Hematopoietic multipotent progenitor cell treated with erythropoietin and hydrocortisone succinate and interleukin-3 and kit ligand, for 17 days (in vitro differentiated cells): Measurements from ENCODE around the gene PEX5.
A peak's percentile ranks its signal among the peaks of the same experiment; 100 is the strongest.
"Not testable (repeated sequence)": the region's sequence is repeated elsewhere in the genome, so short reads cannot be mapped to it uniquely, and the experiment has no call there.

Experiments
- DNase-seq: peaks from one replicate; pipeline ENCODE4 v3.0.0-alpha.2; 2015; ENCODE audit warnings: low spot score

The PEX5 gene

DNA sequence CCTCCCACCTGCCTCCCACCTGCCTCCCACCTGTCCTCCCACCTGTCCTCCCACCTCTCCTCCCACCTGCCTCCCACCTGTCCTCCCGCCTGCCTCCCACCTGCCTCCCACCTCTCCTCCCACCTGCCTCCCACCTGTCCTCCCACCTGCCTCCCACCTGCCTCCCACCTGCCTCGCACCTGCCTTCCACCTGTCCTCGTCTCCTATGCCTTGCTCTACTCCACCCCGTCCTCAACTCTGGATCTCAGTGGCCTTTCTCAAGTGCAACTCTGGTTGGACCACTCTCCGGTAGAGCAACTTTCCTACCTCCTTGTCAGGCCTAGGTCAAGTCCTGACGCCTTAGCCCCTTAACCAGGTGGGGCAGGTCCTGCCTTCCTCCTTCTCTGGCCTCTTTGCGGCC, 29.3 kb upstream of the PEX5 start:
- DNase-seq = no peak

DNA sequence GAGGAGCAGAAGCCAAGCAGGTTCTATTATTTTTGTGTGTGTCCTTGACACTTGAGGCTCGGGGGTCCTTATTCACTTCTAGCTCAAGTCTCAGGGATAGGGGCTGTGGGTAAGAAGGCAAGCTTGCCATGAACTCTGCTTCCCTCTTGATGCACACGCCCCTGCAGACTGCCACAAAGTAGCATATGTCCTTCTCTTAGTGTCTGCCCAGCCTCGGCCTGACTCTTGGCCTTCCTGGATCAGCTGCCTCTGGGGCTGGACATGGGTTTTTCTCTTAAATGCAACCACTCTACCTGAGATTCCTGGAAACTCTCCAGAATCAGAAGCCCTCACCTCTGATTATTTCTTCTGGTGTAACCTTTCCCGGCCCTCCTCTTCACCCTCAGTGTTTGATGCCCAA, 28.2 kb upstream of the PEX5 start:
- no peak for DNase-seq

DNA sequence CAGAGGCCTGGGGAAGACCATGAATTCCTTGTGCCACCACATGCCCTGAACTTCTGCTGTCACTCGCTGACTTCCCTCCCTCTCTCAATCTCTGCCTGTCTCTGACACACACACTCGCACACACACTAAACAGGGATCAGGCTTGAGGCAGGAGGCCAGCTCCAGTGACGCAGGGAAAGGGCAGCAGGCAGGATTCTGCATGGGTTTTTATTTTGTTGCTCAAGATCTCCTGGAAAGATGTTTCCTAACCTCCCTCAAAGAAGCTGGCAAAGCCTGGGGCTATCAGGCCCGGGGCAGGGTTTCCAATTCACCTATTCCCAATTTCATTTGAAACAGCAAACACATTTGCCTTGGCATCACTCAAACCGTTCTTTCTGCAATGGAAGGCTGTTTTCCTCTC, 27.7 kb upstream of the PEX5 start:
- no peak for DNase-seq

DNA sequence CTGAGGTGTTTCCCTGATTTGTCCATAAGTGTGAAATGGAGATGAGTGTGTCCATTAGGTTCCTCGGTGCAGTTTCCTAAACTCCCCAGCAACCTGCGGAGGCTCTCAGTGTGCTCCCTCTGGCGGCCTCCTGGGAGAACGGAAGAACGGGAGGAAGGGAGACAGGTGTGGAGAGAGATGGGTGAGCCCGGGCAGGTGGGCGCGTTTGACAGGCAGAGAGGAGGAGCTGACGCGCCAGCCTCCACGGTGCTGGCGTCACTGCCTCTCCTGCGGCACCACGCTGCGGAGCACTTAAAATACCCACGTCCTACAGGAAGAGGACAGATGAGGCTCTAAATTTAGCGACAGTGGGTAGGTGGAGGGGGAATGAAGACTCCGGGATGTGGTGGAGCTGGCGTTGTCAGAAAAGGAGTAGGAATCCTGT, 26.8 kb upstream of the PEX5 start:
- no peak for DNase-seq

DNA sequence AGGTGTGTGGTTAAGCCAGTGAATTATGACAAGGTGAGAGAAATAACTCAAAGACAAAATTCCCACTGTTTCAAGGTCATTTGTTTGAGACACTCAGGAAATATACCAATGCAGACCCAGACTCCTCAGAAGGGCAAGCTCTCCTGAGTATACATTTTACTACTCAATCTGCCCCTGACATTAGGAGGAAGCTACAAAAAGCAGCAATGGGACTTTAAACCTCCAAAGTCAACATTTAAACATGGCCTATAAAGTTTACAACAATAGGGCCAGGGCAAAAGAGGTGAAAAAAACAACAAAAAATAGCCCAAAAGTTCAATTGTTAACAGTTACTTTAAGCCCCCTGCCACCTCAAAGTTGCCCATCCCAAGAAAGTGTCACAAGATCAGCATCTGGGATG, 19.5 kb upstream of the PEX5 start:
- DNase-seq = no peak

DNA sequence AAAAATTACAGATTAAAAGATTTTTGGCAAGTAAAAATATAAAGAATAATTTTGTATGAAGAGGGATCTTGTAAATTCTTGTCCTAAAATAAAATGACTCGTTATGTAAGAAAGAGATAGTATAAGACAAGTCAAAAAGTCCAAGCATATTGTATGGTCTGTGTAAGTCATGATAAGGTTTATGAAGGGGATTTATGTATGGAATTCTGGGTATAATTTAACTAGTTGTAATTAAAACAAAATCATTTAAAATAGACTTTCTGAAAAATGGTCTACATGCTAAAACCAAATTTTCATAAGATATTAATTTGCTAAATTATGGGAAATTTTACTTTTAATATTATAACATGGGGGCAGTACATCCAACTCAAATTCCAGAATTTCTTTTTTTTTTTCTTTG, 17.6 kb upstream of the PEX5 start:
- no peak for DNase-seq

DNA sequence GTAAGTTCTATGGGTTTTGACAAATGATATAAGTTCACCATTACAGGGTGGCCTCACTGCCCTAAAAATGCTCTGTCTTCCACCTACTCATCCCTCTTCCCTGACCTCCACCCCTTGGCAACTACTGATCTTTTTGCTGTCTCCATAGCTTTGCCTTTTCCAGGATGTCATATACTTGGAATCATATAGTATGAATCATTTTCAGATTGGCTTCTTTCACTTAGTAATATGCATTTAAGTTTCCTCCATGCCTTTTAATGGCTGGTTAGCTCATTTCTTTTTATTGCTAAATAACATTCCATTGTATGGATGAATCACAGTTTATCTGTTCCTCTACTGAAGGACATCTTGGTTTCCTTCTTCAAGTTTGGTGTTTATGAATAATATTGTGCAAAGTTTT, 14.0 kb upstream of the PEX5 start:
- DNase-seq = no peak

DNA sequence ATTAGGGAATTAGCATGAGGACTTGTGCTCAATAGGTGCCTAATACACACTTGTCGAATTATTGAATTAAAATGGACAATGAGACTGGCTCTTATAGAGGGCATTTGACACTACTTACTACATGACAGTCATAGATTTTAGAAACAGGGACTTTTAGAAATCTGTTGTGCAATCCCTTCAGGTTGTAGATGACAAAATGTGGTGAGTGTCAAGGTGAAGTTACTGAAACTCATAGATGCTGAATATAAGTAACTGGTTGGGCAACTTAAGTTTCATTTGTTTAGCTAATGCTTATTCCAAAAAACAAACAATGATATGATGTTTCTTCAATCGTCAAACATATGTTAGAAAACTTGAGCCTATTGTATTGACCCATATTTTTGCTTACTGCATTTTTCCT, 12.9 kb upstream of the PEX5 start:
- DNase-seq = no peak

DNA sequence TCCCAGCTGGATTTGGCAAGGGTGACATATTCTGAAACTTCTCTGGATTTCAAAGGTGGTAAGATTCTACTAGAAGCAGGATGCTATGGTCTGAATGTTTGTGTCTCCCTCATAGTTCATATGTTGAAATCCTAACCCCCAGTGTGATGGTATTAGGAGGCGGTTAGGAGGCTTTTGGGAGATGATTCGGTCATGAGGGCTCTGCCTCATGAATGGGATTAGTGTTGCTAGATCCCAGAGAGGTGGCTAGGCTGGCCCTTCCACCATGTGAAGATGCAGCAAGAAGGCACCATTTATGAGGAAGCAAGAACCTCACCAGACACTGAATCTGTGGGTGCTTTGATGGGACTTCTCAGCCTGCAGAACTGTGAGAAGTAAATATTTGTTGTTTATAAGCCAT, 11.0 kb upstream of the PEX5 start:
- no peak for DNase-seq

DNA sequence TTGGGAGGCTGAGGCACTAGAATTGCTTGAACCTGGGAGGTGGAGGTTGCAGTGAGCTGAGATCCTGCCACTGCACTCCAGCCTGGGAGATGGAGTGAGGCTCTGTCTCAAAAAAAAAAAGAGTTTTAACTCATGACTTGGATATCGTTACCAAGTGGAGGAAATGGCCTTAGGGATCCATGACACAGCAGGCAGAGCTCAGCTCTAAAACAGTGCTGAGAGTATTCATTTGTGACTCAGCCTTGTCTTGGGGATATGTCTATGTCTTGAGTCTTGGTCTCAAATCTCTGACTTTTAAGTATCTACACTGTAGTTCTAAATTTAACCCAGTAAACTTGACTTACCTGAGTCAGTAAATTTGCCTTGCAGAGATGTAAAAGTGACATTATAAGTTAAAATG, 8.8 kb upstream of the PEX5 start:
- DNase-seq = no peak

DNA sequence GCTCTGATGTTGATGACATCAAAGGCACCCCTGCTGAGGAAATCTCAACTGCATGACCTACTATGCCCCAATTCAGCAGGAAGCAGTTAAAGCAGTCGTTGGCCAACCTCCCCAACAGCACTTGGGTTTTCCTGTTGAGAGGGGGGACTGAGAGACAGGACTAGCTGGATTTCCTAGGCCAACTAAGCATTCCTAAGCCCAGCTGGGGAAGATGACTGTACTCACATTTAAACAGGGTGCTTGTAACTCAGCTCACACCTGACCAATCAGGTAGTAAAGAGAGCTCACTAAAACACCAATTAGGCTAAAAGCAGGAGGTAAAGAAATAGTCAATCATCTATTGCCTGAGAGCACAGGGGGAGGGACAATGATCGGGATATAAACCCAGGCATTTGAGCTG, 3.4 kb upstream of the PEX5 start:
- not testable (repeated sequence) for DNase-seq

DNA sequence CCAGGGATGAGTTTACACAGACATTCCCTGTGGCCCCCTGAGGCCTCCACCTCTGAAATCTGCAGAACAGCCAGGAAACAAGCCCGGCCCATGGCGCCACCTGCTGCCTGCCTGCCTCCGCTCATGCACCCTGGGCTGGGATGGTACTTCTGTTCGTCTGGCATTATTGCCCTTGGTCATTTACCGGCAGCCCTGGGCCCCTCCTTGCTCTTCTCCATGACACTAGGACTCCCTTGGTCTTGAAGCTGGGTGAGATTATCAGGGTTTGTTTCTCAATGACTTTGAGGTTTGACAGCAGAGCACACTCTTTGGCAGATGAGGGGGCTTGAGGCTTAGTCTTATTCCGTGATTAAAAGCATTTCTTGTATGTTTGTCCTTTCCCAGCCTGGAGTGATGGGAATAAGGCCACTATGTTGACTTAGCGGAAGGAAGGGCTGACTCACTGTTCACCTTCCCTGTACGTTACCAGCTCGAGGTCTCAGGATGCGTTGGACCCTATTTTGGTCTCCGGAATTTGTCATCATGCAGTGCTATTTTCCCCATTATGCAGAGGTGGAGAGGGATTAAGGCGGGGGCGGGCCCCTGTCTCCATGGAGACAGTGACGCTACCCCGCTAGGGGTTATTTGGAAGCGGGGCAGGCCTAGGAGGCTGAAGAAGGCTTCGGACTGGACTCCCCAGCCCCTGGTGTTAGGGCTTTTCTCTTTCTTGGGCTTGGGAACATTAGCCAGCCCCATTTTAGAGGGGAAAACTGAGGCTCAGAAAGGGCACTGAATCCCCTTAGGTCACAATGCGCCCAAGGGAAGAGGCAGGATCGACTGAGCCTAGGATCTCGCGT, 706 bp upstream of the PEX5 start:
- peak; percentile 80 for DNase-seq

DNA sequence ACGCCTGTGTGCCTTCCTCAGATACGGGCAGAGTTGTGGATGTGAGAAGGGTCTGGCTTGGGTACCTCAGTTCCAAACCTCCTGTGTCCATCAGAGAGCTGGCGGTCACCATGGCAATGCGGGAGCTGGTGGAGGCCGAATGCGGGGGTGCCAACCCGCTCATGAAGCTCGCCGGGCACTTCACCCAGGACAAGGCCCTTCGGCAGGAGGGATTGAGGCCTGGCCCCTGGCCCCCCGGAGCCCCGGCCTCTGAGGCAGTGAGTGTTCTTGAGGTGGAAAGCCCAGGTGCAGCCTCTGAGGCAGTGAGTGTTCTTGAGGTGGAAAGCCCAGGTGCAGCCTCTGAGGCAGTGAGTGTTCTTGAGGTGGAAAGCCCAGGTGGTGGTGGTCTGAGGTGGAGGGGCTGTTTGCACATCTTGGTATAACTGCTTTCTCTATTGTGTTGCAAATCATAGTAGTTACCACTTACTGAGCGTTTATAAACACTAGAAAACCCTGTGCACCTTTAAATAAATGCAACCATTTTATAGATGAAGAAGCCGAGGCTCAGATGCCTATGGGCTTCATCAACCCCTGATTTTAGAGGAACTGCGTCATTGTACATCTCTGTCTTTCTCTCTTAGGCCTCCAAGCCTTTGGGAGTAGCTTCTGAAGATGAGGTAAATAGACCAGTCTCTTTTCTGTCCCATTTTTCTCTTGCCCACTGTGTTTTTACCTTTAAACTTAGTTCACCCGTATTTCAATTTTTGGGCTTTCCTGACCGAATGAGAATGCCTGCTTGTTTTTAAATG, 976 bp downstream of the PEX5 start:
- no peak for DNase-seq

DNA sequence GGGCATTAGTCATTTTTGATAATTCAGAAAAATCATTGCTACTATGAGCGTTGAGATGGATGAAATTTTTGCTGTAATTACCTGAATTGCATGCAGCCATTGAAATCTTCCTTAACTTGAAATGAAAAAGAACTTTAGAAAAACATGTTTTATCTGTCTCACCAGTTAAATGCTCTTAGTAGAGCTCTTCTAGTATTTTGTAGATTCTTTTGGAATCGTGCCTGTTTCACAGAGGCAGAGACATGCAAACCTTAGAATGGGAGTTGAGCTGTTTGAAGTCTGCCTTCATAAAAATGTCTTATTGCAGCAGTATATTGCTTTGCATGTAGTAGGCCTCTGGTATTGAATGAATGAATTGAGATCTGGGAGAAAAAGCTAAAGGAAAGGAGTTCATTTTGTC, 4.2 kb downstream of the PEX5 start:
- DNase-seq = no peak

DNA sequence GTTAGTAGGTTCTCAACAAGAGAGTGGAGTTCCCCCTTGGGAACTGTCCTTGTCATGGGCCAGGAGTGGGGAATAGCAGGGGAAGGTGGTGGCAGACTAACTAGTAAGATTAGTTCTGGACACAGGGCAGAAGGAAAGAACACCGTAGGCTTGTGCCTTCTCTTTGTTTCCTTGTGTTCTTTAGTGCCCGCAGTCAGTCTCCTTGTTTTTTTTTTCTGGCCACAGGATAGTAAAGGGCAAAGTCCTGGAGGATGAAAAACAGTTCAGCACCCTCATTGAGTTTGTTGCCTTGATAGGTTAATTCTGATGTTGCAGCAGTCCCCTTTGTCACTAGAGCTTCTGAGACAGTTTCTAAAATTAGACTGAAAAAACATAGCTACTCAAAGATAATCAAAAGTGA, 8.4 kb downstream of the PEX5 start:
- DNase-seq = no peak

DNA sequence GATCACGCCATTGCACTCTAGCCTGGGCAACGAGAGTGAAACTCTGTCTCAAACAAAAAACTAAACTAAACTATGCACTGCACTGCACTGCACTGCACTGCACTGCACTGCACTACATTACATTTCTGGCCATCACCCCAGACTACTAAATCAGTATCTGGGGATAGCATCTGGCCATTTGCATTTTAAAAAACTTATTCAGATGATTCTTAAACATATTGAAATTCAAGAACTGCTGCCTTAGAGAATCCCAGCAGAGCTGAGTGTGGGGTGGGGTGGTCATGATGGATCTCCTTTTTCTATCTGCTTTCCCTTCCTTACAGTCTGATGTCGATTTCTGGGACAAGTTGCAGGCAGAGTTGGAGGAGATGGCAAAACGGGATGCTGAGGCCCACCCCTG, 13.6 kb downstream of the PEX5 start:
- DNase-seq = no peak

DNA sequence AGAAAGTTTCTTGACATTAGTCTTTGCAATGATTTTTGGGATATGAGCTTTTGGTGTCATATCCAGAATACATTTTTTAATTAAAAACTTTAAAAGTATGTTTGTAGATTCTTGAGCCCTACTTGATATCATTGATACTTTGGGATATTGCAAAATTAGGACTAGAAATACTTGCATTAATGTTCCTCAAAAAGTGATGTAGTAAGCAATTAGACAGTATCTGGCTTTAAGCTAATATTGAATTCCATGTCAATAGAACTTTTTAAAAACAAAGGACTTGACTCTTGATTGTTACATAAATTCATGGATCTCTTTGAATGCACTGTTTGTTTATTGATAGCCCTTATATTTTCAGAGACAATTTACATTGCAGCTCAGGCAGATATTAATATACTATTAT, 15.6 kb downstream of the PEX5 start:
- DNase-seq = no peak

DNA sequence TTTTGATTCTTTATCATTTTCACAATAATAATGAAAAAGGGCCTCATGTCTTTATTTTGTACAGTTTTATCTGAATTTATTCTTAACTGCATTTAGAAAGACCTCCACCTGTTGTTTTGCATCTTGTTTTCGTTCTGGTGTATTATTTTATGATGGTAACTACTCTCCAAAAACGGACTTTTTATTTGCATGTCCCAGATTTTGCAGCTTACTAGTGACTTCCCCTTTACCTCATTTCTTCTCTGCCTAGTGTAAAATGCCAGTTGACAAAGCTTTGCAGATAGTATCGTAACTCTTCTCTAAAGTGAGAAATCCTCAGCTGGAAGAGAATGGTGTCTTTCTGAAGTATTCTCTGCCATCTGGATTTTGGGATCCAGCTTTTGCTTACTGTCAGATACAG, 17.2 kb downstream of the PEX5 start:
- DNase-seq = no peak

DNA sequence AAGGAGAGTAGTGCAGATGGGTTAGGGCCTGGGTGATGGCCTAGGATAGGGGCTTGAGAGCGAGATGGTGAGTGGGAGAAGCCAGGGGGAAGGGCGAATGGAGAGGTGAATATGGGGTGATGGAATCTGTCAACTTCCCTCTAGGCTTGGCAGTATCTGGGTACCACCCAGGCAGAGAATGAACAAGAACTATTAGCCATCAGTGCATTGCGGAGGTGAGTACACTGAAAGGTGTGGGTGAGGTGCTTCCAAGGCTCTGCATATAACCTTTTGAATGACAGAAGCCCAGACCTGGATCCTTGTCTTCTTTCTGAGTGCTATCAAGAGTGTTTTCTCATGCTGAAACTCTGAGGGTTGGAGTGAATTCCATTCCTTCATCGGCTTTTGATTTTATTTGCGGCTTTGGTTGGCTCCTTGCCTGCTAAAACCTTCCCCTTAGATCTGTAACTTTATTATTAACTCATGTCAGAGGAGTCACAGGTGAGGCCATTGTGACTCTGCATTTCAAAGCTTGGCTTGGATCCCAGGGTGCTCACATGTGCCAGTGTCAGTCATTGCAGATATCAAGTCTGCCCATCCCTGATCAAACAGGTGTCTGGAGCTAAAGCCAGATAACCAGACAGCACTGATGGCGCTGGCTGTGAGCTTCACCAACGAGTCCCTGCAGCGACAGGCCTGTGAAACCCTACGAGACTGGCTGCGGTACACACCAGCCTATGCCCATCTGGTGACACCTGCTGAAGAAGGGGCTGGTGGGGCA, 18.6 kb downstream of the PEX5 start:
- peak; percentile 77 for DNase-seq

DNA sequence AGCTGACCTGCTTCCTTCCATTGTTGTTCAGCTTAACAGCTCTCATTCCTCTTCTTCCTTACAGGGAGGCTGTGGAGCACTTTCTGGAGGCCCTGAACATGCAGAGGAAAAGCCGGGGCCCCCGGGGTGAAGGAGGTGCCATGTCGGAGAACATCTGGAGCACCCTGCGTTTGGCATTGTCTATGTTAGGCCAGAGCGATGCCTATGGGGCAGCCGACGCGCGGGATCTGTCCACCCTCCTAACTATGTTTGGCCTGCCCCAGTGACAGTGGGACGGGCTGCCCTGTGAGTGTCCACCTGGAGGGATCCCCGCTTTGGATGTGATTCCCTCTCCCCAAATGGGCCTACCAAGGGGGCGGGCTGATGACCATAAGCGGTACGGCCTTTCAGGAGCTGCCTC, 20.5 kb downstream of the PEX5 start:
- no peak for DNase-seq

DNA sequence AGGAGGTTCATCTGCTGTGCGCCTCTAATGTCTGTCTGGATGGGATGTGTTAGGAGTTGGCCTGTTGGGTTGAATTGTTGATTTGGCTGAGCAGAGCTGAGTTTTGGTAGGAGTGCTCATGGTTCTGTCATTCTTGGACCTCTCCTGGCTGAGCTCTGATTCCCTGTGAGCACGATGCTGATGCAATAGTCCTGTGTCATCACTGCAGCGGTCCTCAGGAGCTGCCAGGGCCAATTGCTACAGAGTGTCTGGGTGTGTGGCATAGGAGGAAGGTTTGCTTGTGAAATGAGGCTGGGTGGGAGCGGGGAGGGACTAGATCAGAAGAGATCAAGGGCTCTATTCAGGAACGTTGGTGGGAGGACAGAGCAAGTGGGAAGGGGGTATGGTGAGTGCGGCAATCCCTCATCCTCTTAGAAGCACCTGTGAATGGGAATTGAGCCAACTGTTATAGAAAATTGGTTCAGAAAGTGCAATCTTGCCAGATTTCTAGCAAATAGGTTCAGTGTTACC, 21.2 kb downstream of the PEX5 start:
- DNase-seq = peak; percentile 31

DNA sequence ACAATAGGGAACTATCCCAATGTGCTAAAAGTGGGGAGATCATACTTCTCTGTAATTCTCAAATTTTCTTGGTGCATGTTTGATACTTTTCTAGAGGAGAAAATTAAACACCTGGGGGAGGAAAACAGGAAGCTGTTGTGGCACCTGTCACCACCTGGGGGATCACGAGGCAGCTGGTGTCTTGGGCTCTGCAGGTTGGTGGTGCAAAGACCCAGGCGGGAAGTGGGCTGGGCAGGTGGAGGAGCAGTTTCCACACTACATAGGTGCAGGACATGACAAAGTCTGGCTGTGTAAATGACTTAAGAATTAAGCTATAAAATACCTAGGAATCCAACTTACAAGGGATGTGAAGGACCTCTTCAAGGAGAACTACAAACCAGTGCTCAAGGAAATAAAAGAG, 23.2 kb downstream of the PEX5 start:
- DNase-seq = no peak

DNA sequence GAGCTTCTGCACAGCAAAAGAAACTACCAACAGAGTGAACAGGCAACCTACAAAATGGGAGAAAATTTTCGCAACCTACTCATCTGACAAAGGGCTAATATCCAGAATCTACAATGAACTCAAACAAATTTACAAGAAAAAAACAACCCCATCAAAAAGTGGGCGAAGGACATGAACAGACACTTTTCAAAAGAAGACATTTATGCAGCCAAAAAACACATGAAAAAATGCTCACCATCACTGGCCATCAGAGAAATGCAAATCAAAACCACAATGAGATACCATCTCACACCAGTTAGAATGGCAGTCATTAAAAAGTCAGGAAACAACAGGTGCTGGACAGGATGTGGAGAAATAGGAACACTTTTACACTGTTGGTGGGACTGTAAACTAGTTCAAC, 24.3 kb downstream of the PEX5 start:
- not testable (repeated sequence) for DNase-seq
